MM.1S (cell line): Measurements from ENCODE around the gene TSG101.

Experiments
- DNase-seq: peaks from one replicate; pipeline ENCODE4 v3.0.0-alpha.2; 2015
- H2AFZ ChIP-seq: fragments of 300-600 bp; sonication (generic); 2 replicates; pipeline ENCODE4 v1.6.0; 2016; ENCODE audit warnings: antibody characterized with exemption, low read length
- H3F3A ChIP-seq: fragments of 300-600 bp; sonication (generic); 2 replicates; pipeline ENCODE4 v1.6.1; 2016; ENCODE audit warnings: mild to moderate bottlenecking, antibody characterized with exemption, low read length, moderate library complexity, mixed read lengths; ENCODE audit not compliant: insufficient read depth
- H3K27ac ChIP-seq: fragments of 300-600 bp; sonication (generic); 2 replicates; pipeline ENCODE4 v1.5.1; 2016; ENCODE audit warnings: mild to moderate bottlenecking, low read length
- H3K27me3 ChIP-seq: fragments of 300-600 bp; sonication (generic); replicated peaks from 2 replicates; pipeline ENCODE4 v1.6.0; 2016; ENCODE audit warnings: low read length; ENCODE audit not compliant: insufficient read depth
- H3K36me3 ChIP-seq: fragments of 300-600 bp; sonication (generic); replicated peaks from 2 replicates; pipeline ENCODE4 v1.6.1; 2016; ENCODE audit warnings: mild to moderate bottlenecking, low read length, mixed read lengths; ENCODE audit not compliant: insufficient read depth
- H3K4me1 ChIP-seq: fragments of 300-600 bp; sonication (generic); 2 replicates; pipeline ENCODE4 v1.6.1; 2016; ENCODE audit warnings: low read length, mixed read lengths
- H3K4me2 ChIP-seq: fragments of 300-600 bp; sonication (generic); 2 replicates; pipeline ENCODE4 v1.6.0; 2016; ENCODE audit warnings: low read depth, low read length
- H3K4me3 ChIP-seq: fragments of 300-600 bp; sonication (generic); 2 replicates; pipeline ENCODE4 v1.5.1; 2016; ENCODE audit warnings: low read length, mixed read lengths
- H3K79me2 ChIP-seq: fragments of 300-600 bp; sonication (generic); 2 replicates; pipeline ENCODE4 v1.6.1; 2016; ENCODE audit warnings: mixed run types, low read length, mixed read lengths
- H3K9ac ChIP-seq: fragments of 300-600 bp; sonication (generic); 2 replicates; pipeline ENCODE4 v1.6.1; 2016; ENCODE audit warnings: low read length, mixed read lengths
- H3K9me2 ChIP-seq: fragments of 300-600 bp; sonication (generic); replicated peaks from 2 replicates; pipeline ENCODE4 v1.6.1; 2016; ENCODE audit warnings: mild to moderate bottlenecking, low read length, mixed read lengths; ENCODE audit not compliant: insufficient read depth
- H3K9me3 ChIP-seq: fragments of 300-600 bp; sonication (generic); replicated peaks from 2 replicates; pipeline ENCODE4 v1.6.1; 2016; ENCODE audit warnings: mild to moderate bottlenecking, low read length, mixed read lengths; ENCODE audit not compliant: insufficient read depth
- H4K20me1 ChIP-seq: fragments of 300-600 bp; sonication (generic); 2 replicates; pipeline ENCODE4 v1.6.1; 2016; ENCODE audit warnings: mild to moderate bottlenecking, low read length, moderate library complexity, mixed read lengths; ENCODE audit not compliant: insufficient read depth
- CTCF ChIP-seq: fragments of 300-600 bp; sonication (generic); IDR thresholded peaks from 2 replicates; pipeline ENCODE4 v1.5.1; 2016; ENCODE audit warnings: antibody characterized with exemption, low read length, mixed read lengths
- EZH2 ChIP-seq: fragments of 300-600 bp; sonication (generic); optimal IDR thresholded peaks from 2 replicates; pipeline ENCODE3; 2017; ENCODE audit warnings: low read depth, mild to moderate bottlenecking, antibody characterized with exemption, low read length, mixed read lengths
- EZH2phosphoT487 ChIP-seq: fragments of 300-600 bp; sonication (generic); IDR thresholded peaks from 2 replicates; pipeline ENCODE4 v1.6.1; 2018; ENCODE audit warnings: antibody characterized with exemption, low read length

Gene TSG101

GRCh38 chr11:18459634-18460033, 67.1 kb downstream of the TSG101 start:
- Histone ChIP-seq H3K4me3 (no peak overlapping the region), H3K9me3 (no peaks in the 10 kb centered on the region), H3K79me2 (no peaks in the 10 kb centered on the region), H3F3A (peaks cover 9% of the 10 kb centered on the region), H4K20me1 (no peaks in the 10 kb centered on the region), H3K27me3 (no peaks in the 10 kb centered on the region), H3K9me2 (no peaks in the 10 kb centered on the region), H2AFZ (no peak overlapping the region), H3K4me2 (no peak overlapping the region), H3K36me3 (no peaks in the 10 kb centered on the region), H3K9ac (no peak overlapping the region), H3K4me1 (peaks cover 8% of the 10 kb centered on the region; the same call in 1 of the 2 replicates), H3K27ac (no peak overlapping the region)
- TF ChIP-seq EZH2 (no peak), CTCF (no peak), EZH2phosphoT487 (no peak)
- no peak for DNase-seq

GRCh38 chr11:18457450-18457849, 69.3 kb downstream of the TSG101 start:
- Histone ChIP-seq H3K4me3 (no peak overlapping the region), H3K79me2 (no peaks in the 10 kb centered on the region), H3K4me2 (no peak overlapping the region), H3K9me3 (no peaks in the 10 kb centered on the region), H3K27ac (no peak overlapping the region), H3F3A (no peaks in the 10 kb centered on the region), H4K20me1 (no peaks in the 10 kb centered on the region), H2AFZ (no peak overlapping the region), H3K36me3 (no peaks in the 10 kb centered on the region), H3K9me2 (no peaks in the 10 kb centered on the region), H3K9ac (no peak overlapping the region), H3K4me1 (no peaks in the 10 kb centered on the region), H3K27me3 (no peaks in the 10 kb centered on the region)
- no peak for TF ChIP-seq CTCF
- DNase-seq, result no peak

- no peak for DNase-seq
- H3K4me3 ChIP-seq, result no peak within 1 kb of the TSS
- no peak within 1 kb of the TSS for H3K4me2 ChIP-seq
- no peaks in the 10 kb centered on the region for H3K79me2 ChIP-seq
- no peak within 1 kb of the TSS for H2AFZ ChIP-seq
- no peaks in the 10 kb centered on the region for H3F3A ChIP-seq
- H3K27me3 ChIP-seq, result no peaks in the 10 kb centered on the region
- H3K9ac ChIP-seq, result no peak within 1 kb of the TSS
- H3K4me1 ChIP-seq, result no peaks in the 10 kb centered on the region
- no peak within 1 kb of the TSS for H3K27ac ChIP-seq
- H3K36me3 ChIP-seq, result no peaks in the 10 kb centered on the region
- H3K9me3 ChIP-seq, result no peaks in the 10 kb centered on the region
- no peaks in the 10 kb centered on the region for H3K9me2 ChIP-seq
- no peak for TF ChIP-seq CTCF
- H4K20me1 ChIP-seq, result no peaks in the 10 kb centered on the region
These were observed 70.9 kb downstream of the TSG101 start, which contains the start of gene LDHAL6A for GRCh38 chr11:18455686-18456372. TSS of gene LDHAL6A (plus strand) at chr11:18455856. CDS start at chr11:18456681, 825 bp downstream.
